NOMO-1 treated with dmso at 0.1 percent for 144 hours (cell line): Measurements from ENCODE around the gene MRGPRX2.

Source experiments
- DNase-seq: peaks from one replicate; lab custom pipeline; 2025; ENCODE audit not compliant: unreplicated experiment; lab: John Stamatoyannopoulos, UW

The MRGPRX2 gene

GRCh38 chr11:19013181-19013857, 47.2 kb downstream of the MRGPRX2 start:
- DNase-seq: no peak

DNA sequence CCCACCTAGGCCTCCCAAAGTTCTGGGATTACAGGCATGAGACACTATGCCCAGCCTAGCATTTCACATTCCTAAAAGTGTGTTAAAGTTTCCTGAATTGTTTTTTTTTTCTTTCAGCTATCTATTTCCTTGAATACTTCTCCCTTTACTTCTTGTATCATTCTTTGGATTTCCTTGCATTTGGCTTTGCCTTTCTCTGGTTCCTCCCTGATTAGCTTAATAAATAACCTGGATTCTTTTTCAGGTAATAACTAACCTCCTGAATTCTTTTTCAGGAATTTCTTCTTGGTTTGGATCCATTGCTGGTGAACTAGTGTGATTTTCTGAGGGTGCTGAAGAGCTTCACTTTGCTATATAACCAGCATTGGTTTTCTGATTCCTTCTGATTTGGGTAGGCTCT, 47.9 kb downstream of the MRGPRX2 start:
- no peak for DNase-seq
